Suprapubic skin (tissue), 4 donors: Measurements from ENCODE around the gene SHROOM2. TPM values are rescaled to one million over a fixed set of nuclear protein-coding genes. Genes with fewer than 3 reads are reported as not detected.

Experiments
- DNase-seq, 2 donors: peaks; one replicate each; pipeline ENCODE4 v3.0.0-alpha.2; 2019; ENCODE audit warnings: low spot score in 2 of 2
- H3K27ac ChIP-seq: fragments of 200-600 bp; sonication (generic); one replicate; pipeline ENCODE4 v1.5.1; 2019
- H3K27me3 ChIP-seq: fragments of 200-600 bp; sonication (generic); one replicate; pipeline ENCODE4 v1.5.1; 2019
- H3K36me3 ChIP-seq: fragments of 200-600 bp; sonication (generic); one replicate; pipeline ENCODE4 v1.5.1; 2019
- H3K4me1 ChIP-seq: fragments of 200-600 bp; sonication (generic); one replicate; pipeline ENCODE4 v1.5.1; 2019
- H3K4me3 ChIP-seq: fragments of 200-600 bp; sonication (generic); one replicate; pipeline ENCODE4 v1.5.1; 2019; ENCODE audit warnings: mild to moderate bottlenecking
- H3K9me3 ChIP-seq: fragments of 200-600 bp; sonication (generic); one replicate; pipeline ENCODE4 v1.5.1; 2019
- CTCF ChIP-seq, 2 donors: fragments of 200-600 bp in 1 of 2; fragments of 450-650 bp in 1 of 2; sonication (generic) in 1 of 2; IDR thresholded peaks; one replicate each; pipeline ENCODE4 v1.5.1; 2016 to 2019; ENCODE audit warnings: antibody characterized with exemption in 2 of 2, mild to moderate bottlenecking in 1 of 2, moderate library complexity in 1 of 2
- EP300 ChIP-seq: sonication (generic); formaldehyde crosslinking; IDR thresholded peaks from one replicate; pipeline ENCODE4 v1.6.1; 2017; ENCODE audit warnings: antibody characterized with exemption
- POLR2A ChIP-seq, 2 donors: fragments of 450-650 bp; IDR thresholded peaks; one replicate each; pipeline ENCODE4 v1.6.1; 2017; ENCODE audit warnings: antibody characterized with exemption in 2 of 2, mild to moderate bottlenecking in 2 of 2, moderate library complexity in 2 of 2
- POLR2AphosphoS5 ChIP-seq, 3 donors: sonication (generic); formaldehyde crosslinking; IDR thresholded peaks; one replicate each; pipeline ENCODE4 v1.6.1; 2017; ENCODE audit warnings: antibody characterized with exemption in 3 of 3
- WGBS: methylation state at CpG from one replicate; pipeline ENCODE4 v1.1.5; 2018; 5-methylcytosine and 5-hydroxymethylcytosine counted together
- total RNA-seq, 4 donors: library from RNA; depleted of rRNA; stranded (reverse); fragments of >200 nt; gene quantifications; one replicate each; pipeline ENCODE4 v1.1.0, GENCODE V29; 2016

SHROOM2 gene
- total RNA-seq, 4 donors from 2014 or later: 10.7 to 16.7 (median 11.8) TPM

GRCh38 chrX:9794495-9794894 is 8.3 kb downstream of the SHROOM2 start:
- Histone ChIP-seq H3K9me3 (no peaks in the 10 kb centered on the region), H3K27ac (no peak overlapping the region), H3K4me3 (no peak overlapping the region), H3K27me3 (no peaks in the 10 kb centered on the region), H3K36me3 (no peaks in the 10 kb centered on the region), H3K4me1 (no peaks in the 10 kb centered on the region)
- 92% methylated on average over 7 of the region's 7 CpGs for WGBS
- no peak for DNase-seq
- no peak for TF ChIP-seq EP300
- TF ChIP-seq POLR2A (IDR thresholded peaks at IDR 0.05): no peak
- no peak for TF ChIP-seq POLR2AphosphoS5 (IDR thresholded peaks at IDR 0.05)
- no peak for TF ChIP-seq CTCF (IDR thresholded peaks at IDR 0.05)

GRCh38 chrX:9797384-9798360 is 11.4 kb downstream of the SHROOM2 start:
- H3K9me3 ChIP-seq: no peaks in the 10 kb centered on the region
- TF ChIP-seq POLR2A (IDR thresholded peaks at IDR 0.05) (no peak), CTCF (IDR thresholded peaks at IDR 0.05) (no peak), EP300 (no peak), POLR2AphosphoS5 (IDR thresholded peaks at IDR 0.05) (no peak)
- H3K27ac ChIP-seq: no peak overlapping the region
- H3K4me3 ChIP-seq: no peak overlapping the region
- H3K27me3 ChIP-seq: no peaks in the 10 kb centered on the region
- no peaks in the 10 kb centered on the region for H3K4me1 ChIP-seq
- DNase-seq: no peak
- WGBS: 59% methylated on average over 11 of the region's 11 CpGs
- H3K36me3 ChIP-seq: no peaks in the 10 kb centered on the region

- Histone ChIP-seq H3K4me1 (no peaks in the 10 kb centered on the region), H3K27me3 (no peaks in the 10 kb centered on the region), H3K36me3 (no peaks in the 10 kb centered on the region), H3K9me3 (no peaks in the 10 kb centered on the region), H3K27ac (no peak overlapping the region), H3K4me3 (no peak overlapping the region)
- WGBS: 76% methylated on average over 4 of the region's 4 CpGs
- TF ChIP-seq POLR2A (IDR thresholded peaks at IDR 0.05) (no peak), EP300 (no peak), CTCF (IDR thresholded peaks at IDR 0.05) (no peak), POLR2AphosphoS5 (IDR thresholded peaks at IDR 0.05) (no peak)
- DNase-seq: no peak
Observed at GRCh38 chrX:9802737-9803136, 16.5 kb downstream of the SHROOM2 start.

DNA sequence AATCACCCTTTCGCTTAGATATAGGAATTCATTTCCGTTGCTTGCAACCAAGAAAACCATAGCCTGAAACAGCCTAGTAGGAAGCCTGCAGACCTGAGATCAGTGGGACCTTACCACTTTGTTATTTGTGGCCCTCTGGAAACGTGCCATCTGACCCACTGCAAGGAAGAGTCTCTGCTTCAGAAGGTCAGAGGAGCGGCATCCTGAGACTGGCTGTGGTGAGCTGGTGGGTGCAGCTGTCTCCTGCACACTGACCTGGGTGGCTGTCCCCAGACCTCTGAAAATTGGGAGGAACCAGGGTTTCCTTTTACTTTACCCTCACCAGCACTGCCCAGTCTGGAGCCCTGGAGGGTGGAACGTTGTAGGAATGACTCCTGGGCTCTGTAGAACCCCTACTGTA is 18.2 kb downstream of the SHROOM2 start:
- H3K36me3 ChIP-seq: no peaks in the 10 kb centered on the region
- no peaks in the 10 kb centered on the region for H3K27me3 ChIP-seq
- TF ChIP-seq CTCF (IDR thresholded peaks at IDR 0.05): no peak
- no peak for TF ChIP-seq EP300
- no peak for TF ChIP-seq POLR2AphosphoS5 (IDR thresholded peaks at IDR 0.05)
- TF ChIP-seq POLR2A (IDR thresholded peaks at IDR 0.05): no peak
- no peak overlapping the region for H3K27ac ChIP-seq
- no peak overlapping the region for H3K4me3 ChIP-seq
- no peak for DNase-seq
- no peaks in the 10 kb centered on the region for H3K9me3 ChIP-seq
- WGBS: 78% methylated on average over 4 of the region's 5 CpGs
- H3K4me1 ChIP-seq: no peaks in the 10 kb centered on the region

- DNase-seq: no peak
- Histone ChIP-seq H3K4me3 (no peak overlapping the region), H3K36me3 (no peaks in the 10 kb centered on the region), H3K27ac (no peak overlapping the region), H3K27me3 (no peaks in the 10 kb centered on the region), H3K4me1 (no peaks in the 10 kb centered on the region), H3K9me3 (no peaks in the 10 kb centered on the region)
- 94% methylated on average over 7 of the region's 7 CpGs for WGBS
- TF ChIP-seq POLR2A (IDR thresholded peaks at IDR 0.05): no peak
- TF ChIP-seq EP300: no peak
- no peak for TF ChIP-seq POLR2AphosphoS5 (IDR thresholded peaks at IDR 0.05)
- no peak for TF ChIP-seq CTCF (IDR thresholded peaks at IDR 0.05)
Observed at GRCh38 chrX:9805956-9806355, 19.7 kb downstream of the SHROOM2 start.
